GM13976 (cell line): ENCODE results near the gene SLC16A14.
A peak's percentile ranks its signal among the peaks of the same experiment; 100 is the strongest.

Source experiments
- DNase-seq: peaks from one replicate; pipeline ENCODE4 v3.0.0; 2012; ENCODE audit warnings: low spot score
- in situ Hi-C: fragments of 300-500 bp; cut with MboI; formaldehyde crosslinking; loops from one replicate; pipeline ENCODE4 v1.12.0; 2022; ENCODE audit warnings: low sequenced_read_pairs, mixed read lengths, inconsistent platforms; ENCODE audit not compliant: unreplicated experiment
- TF ChIP-seq, protein P1 (sequence below): IDR thresholded peaks from 2 replicates; pipeline ENCODE4 v1.5.1; 2012; ENCODE audit warnings: borderline replicate concordance, mild to moderate bottlenecking; ENCODE audit not compliant: insufficient read depth; ENCODE audit errors: extremely low read depth, missing control alignments, control extremely low read depth

The SLC16A14 gene

GRCh38 chr2:230077851-230078547 lies 9.3 kb upstream of the SLC16A14 start:
- in situ Hi-C loops, result no loop called here
- no peak for DNase-seq
- TF ChIP-seq, protein P1, sequence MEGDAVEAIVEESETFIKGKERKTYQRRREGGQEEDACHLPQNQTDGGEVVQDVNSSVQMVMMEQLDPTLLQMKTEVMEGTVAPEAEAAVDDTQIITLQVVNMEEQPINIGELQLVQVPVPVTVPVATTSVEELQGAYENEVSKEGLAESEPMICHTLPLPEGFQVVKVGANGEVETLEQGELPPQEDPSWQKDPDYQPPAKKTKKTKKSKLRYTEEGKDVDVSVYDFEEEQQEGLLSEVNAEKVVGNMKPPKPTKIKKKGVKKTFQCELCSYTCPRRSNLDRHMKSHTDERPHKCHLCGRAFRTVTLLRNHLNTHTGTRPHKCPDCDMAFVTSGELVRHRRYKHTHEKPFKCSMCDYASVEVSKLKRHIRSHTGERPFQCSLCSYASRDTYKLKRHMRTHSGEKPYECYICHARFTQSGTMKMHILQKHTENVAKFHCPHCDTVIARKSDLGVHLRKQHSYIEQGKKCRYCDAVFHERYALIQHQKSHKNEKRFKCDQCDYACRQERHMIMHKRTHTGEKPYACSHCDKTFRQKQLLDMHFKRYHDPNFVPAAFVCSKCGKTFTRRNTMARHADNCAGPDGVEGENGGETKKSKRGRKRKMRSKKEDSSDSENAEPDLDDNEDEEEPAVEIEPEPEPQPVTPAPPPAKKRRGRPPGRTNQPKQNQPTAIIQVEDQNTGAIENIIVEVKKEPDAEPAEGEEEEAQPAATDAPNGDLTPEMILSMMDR, result no peak

- TF ChIP-seq, protein P1, result no peak
- in situ Hi-C loops, result no loop called here
- DNase-seq, result no peak
These were observed 8.1 kb upstream of the SLC16A14 start for GRCh38 chr2:230076819-230077218.

- in situ Hi-C loops, result no loop called here
- DNase-seq, result no peak
- TF ChIP-seq, protein P1, result no peak
These were observed 7.4 kb upstream of the SLC16A14 start for GRCh38 chr2:230075988-230076631.

DNA sequence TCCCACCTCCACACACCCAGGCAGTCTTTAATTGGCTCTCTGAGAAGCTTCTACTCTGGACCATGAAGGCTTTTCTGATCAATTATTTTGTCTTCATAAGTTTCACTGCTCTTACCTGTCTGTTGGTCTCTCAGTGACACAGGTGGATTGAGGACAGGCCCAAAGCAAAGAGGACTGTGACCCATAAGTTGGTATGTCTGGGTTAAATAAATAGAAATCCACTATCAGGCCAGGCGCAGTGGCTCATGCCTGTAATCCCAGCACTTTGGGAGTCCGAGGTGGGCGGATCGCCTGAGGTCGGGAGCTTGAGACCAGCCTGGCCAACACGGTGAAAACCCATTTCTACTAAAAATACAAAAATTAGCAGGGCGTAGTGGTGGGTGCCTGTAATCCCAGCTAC lies 2.7 kb upstream of the SLC16A14 start:
- in situ Hi-C loops, result no loop called here
- no peak for DNase-seq
- TF ChIP-seq, protein P1, result no peak

DNA sequence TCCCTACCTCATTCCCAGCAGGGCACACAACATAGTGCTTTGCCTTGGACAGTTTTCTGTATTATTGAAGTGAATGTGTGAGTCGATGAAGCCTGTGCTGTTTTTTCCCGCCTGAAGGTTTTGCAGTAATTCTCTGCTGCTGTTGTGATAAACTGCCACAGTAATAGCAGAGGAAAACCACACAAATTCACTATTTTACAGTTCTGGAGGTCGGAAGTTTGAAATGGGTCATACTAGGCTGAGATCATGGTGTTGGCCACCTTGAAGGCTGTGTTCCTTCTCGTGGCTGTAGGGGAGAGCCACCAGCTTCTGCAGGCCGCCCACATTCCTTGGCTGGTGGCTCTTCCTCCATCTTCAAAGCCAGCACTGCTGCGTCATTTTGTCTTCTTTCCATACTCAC lies 678 bp upstream of the SLC16A14 start:
- TF ChIP-seq, protein P1, result no peak
- DNase-seq, result no peak
- in situ Hi-C loops, result no loop called here

DNA sequence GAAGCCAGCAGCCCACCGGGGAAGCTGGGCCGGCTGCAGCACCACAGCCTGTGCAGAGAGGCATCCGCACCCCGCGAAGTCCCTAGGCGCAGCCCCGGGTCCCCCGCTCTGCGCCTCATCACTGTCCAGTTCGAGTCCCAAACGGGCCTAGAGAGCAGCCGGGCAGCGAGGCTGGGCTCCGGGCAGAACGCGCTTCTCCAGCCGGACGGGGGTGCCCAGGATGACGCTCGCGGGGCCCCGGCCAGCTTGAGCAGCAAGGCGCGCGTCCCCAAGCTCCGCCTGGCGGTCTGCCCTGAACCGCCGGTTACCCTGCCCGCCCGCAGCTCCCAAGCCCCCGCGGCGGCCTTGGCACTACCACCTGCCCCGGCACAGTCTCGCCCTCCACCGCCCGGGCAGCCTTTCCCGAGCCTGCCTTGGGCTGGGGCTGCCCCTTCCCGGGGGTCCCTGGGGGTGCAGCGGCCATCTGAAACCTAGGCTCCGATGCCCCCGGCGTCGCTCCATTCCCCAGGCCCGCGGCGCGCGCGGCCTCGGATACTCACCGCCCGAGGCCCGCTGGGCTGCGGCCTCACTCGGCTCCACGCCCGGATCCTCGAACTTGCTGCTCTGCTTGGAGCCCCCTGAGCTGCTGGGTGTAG lies 591 bp downstream of the SLC16A14 start:
- peak; percentile 68 for DNase-seq
- in situ Hi-C loops, result no loop called here
- TF ChIP-seq, protein P1, result peak; percentile 17
